WTC11 (cell line): ENCODE measurements around the gene SPOCK1. TPM values are rescaled to one million over a fixed set of nuclear protein-coding genes. Genes with fewer than 3 reads are reported as not detected.

Experiments
- ATAC-seq: fragments of 200-7000 bp; cut with Tn5 transposase; 2 replicates; pipeline ENCODE4 v1.10.0; 2021; ENCODE audit warnings: mild to moderate bottlenecking, moderate library complexity
- CTCF ChIA-PET: fragments of 300-600 bp; sonication (Branson Sonifier 250); formaldehyde crosslinking; loops from one replicate; lab custom pipeline; 2021; ENCODE audit warnings: antibody characterized with exemption; lab: Charles Lee
- POLR2A ChIA-PET: fragments of 350-600 bp; sonication (Branson Sonifier 250); formaldehyde crosslinking; loops from one replicate; lab custom pipeline; 2021; ENCODE audit warnings: antibody characterized with exemption; lab: Charles Lee
- DNase-seq: peaks from one replicate; pipeline ENCODE4 v3.0.0; 2021; ENCODE audit warnings: low spot score
- H3K27ac Mint-ChIP-seq: 2 replicates; pipeline ENCODE4 v1.8.0; 2021; ENCODE audit warnings: mixed read lengths
- H3K27me3 Mint-ChIP-seq: 2 replicates; pipeline ENCODE4 v1.8.0; 2021; ENCODE audit warnings: low read depth, mild to moderate bottlenecking, moderate library complexity, mixed read lengths
- H3K36me3 Mint-ChIP-seq: 2 replicates; pipeline ENCODE4 v1.8.0; 2021; ENCODE audit warnings: mixed read lengths
- H3K4me1 Mint-ChIP-seq: 2 replicates; pipeline ENCODE4 v1.8.0; 2022; ENCODE audit warnings: mixed read lengths
- H3K4me3 Mint-ChIP-seq: 2 replicates; pipeline ENCODE4 v1.8.0; 2021; ENCODE audit warnings: mild to moderate bottlenecking, moderate library complexity, mixed read lengths
- H3K9me3 Mint-ChIP-seq: 2 replicates; pipeline ENCODE4 v1.8.0; 2021; ENCODE audit warnings: mixed read lengths
- CREB1 ChIP-seq: sonication (generic); formaldehyde crosslinking; IDR thresholded peaks from 2 replicates; pipeline ENCODE4 v1.8.0; 2023; ENCODE audit warnings: mild to moderate bottlenecking, missing genetic modification reagents
- CREM ChIP-seq: sonication (generic); formaldehyde crosslinking; IDR thresholded peaks from 2 replicates; pipeline ENCODE4 v1.8.1; 2022; ENCODE audit warnings: mild to moderate bottlenecking, missing genetic modification reagents, moderate library complexity
- E2F1 ChIP-seq: sonication (generic); formaldehyde crosslinking; IDR thresholded peaks from 2 replicates; pipeline ENCODE4 v1.8.0; 2022; ENCODE audit warnings: mild to moderate bottlenecking, missing genetic modification reagents
- FOXJ3 ChIP-seq: sonication (generic); formaldehyde crosslinking; IDR thresholded peaks from 2 replicates; pipeline ENCODE4 v1.9.0; 2021; ENCODE audit warnings: missing genetic modification reagents, mild to moderate bottlenecking, borderline replicate concordance
- JAZF1 ChIP-seq: fragments of 250-450 bp; sonication (Bioruptor Pico); IDR thresholded peaks from 2 replicates; pipeline ENCODE4 v1.9.0; 2021; ENCODE audit warnings: moderate library complexity, mild to moderate bottlenecking, inconsistent platforms
- MXD4 ChIP-seq: fragments of 250-450 bp; sonication (Bioruptor Pico); IDR thresholded peaks from 2 replicates; pipeline ENCODE4 v1.8.0; 2021; ENCODE audit warnings: mild to moderate bottlenecking, moderate library complexity, borderline replicate concordance
- MYBL2 ChIP-seq: sonication (generic); formaldehyde crosslinking; IDR thresholded peaks from 2 replicates; pipeline ENCODE4 v1.8.1; 2023; ENCODE audit warnings: mild to moderate bottlenecking, moderate library complexity, missing genetic modification reagents
- NFE2L1 ChIP-seq: sonication (generic); formaldehyde crosslinking; IDR thresholded peaks from 2 replicates; pipeline ENCODE4 v1.8.1; 2023; ENCODE audit warnings: missing genetic modification reagents
- PRRX2 ChIP-seq: fragments of 250-450 bp; sonication (Bioruptor Pico); IDR thresholded peaks from 2 replicates; pipeline ENCODE4 v1.8.0; 2021; ENCODE audit warnings: mild to moderate bottlenecking
- RELA ChIP-seq: sonication (generic); formaldehyde crosslinking; IDR thresholded peaks from 2 replicates; pipeline ENCODE4 v1.8.1; 2022; ENCODE audit warnings: missing genetic modification reagents, mild to moderate bottlenecking, borderline replicate concordance
- USF1 ChIP-seq: sonication (generic); formaldehyde crosslinking; IDR thresholded peaks from 2 replicates; pipeline ENCODE4 v1.8.0; 2022; ENCODE audit warnings: mild to moderate bottlenecking, missing genetic modification reagents
- ZBTB21 ChIP-seq: sonication (generic); formaldehyde crosslinking; IDR thresholded peaks from 2 replicates; pipeline ENCODE4 v1.8.1; 2023; ENCODE audit warnings: mild to moderate bottlenecking, missing genetic modification reagents, borderline replicate concordance
- ZBTB43 ChIP-seq: sonication (generic); formaldehyde crosslinking; IDR thresholded peaks from 2 replicates; pipeline ENCODE4 v1.8.1; 2023; ENCODE audit warnings: mild to moderate bottlenecking, missing genetic modification reagents
- ZNF121 ChIP-seq: sonication (generic); formaldehyde crosslinking; IDR thresholded peaks from 2 replicates; pipeline ENCODE4 v1.8.0; 2023; ENCODE audit warnings: missing genetic modification reagents
- ZNF263 ChIP-seq: sonication (generic); formaldehyde crosslinking; IDR thresholded peaks from 2 replicates; pipeline ENCODE4 v1.8.1; 2022; ENCODE audit warnings: low read depth, mild to moderate bottlenecking, moderate library complexity, missing genetic modification reagents
- ZNF425 ChIP-seq: fragments of 250-450 bp; sonication (Bioruptor Pico); conservative IDR thresholded peaks from 2 replicates; pipeline ENCODE4 v1.9.0; 2021; ENCODE audit warnings: mild to moderate bottlenecking
- ZNF671 ChIP-seq: fragments of 250-450 bp; sonication (Bioruptor Pico); IDR thresholded peaks from 2 replicates; pipeline ENCODE4 v1.8.0; 2021; ENCODE audit warnings: mild to moderate bottlenecking
- total RNA-seq: library from RNA; stranded (reverse); gene quantifications from 3 replicates; pipeline ENCODE4 v1.2.3, GENCODE V29; 2021
- TF ChIP-seq, protein P1 (sequence below): fragments of 250-450 bp; sonication (Bioruptor Pico); IDR thresholded peaks from 2 replicates; pipeline ENCODE4 v1.9.0; 2021; ENCODE audit warnings: mild to moderate bottlenecking
- TF ChIP-seq, protein P2 (sequence below): fragments of 250-450 bp; sonication (Bioruptor Pico); IDR thresholded peaks from 2 replicates; pipeline ENCODE4 v1.8.0; 2021; ENCODE audit warnings: mild to moderate bottlenecking
- TF ChIP-seq, protein P3 (sequence below): fragments of 250-450 bp; sonication (Bioruptor Pico); IDR thresholded peaks from 2 replicates; pipeline ENCODE4 v1.9.0; 2021; ENCODE audit warnings: mild to moderate bottlenecking

Gene SPOCK1
- total RNA-seq, 1 experiment from 2014 or later = 15.2 TPM

DNA sequence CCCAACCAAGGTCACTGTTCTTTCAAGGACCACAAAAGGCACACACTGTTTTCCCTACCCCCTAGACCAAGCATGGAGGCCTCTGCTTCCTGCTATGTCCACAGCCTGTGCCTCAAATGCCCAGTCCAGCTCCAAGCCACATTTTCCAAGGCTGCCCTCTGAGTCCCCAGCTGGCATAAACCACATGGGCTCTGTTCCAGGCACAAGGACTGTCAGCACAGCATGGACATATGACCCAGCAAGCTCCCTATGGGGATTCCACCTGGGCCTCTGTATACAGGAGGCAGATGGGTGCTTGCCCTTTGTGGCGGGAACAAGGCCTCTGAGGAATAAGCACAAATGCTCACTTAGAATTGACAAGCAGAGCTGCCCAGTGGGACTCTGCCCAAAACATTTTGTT lies 115.2 kb downstream of the SPOCK1 start:
- POLR2A ChIA-PET = no interaction called here
- Mint-ChIP-seq H3K4me3 (no peak overlapping the region), H3K36me3 (peaks cover 33% of the 10 kb centered on the region), H3K4me1 (peaks cover 10% of the 10 kb centered on the region; the same call in 1 of the 2 replicates), H3K27me3 (peaks cover 12% of the 10 kb centered on the region), H3K27ac (no peak overlapping the region), H3K9me3 (peaks cover 67% of the 10 kb centered on the region)
- ATAC-seq (no peak), DNase-seq (no peak)
- TF ChIP-seq CREM (CRISPR knock-in tag) (no peak), JAZF1 (CRISPR knock-in tag) (no peak), USF1 (CRISPR knock-in tag) (no peak), PRRX2 (CRISPR knock-in tag) (no peak), ZNF425 (no peak), ZNF671 (no peak), ZNF263 (no peak), ZBTB21 (CRISPR knock-in tag) (no peak), FOXJ3 (CRISPR knock-in tag) (no peak), ZBTB43 (CRISPR knock-in tag) (no peak)
- TF ChIP-seq, protein P1, sequence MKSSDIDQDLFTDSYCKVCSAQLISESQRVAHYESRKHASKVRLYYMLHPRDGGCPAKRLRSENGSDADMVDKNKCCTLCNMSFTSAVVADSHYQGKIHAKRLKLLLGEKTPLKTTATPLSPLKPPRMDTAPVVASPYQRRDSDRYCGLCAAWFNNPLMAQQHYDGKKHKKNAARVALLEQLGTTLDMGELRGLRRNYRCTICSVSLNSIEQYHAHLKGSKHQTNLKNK (CRISPR knock-in tag) = no peak
- TF ChIP-seq, protein P2, sequence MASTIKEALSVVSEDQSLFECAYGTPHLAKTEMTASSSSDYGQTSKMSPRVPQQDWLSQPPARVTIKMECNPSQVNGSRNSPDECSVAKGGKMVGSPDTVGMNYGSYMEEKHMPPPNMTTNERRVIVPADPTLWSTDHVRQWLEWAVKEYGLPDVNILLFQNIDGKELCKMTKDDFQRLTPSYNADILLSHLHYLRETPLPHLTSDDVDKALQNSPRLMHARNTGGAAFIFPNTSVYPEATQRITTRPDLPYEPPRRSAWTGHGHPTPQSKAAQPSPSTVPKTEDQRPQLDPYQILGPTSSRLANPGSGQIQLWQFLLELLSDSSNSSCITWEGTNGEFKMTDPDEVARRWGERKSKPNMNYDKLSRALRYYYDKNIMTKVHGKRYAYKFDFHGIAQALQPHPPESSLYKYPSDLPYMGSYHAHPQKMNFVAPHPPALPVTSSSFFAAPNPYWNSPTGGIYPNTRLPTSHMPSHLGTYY = no peak
- TF ChIP-seq, protein P3, sequence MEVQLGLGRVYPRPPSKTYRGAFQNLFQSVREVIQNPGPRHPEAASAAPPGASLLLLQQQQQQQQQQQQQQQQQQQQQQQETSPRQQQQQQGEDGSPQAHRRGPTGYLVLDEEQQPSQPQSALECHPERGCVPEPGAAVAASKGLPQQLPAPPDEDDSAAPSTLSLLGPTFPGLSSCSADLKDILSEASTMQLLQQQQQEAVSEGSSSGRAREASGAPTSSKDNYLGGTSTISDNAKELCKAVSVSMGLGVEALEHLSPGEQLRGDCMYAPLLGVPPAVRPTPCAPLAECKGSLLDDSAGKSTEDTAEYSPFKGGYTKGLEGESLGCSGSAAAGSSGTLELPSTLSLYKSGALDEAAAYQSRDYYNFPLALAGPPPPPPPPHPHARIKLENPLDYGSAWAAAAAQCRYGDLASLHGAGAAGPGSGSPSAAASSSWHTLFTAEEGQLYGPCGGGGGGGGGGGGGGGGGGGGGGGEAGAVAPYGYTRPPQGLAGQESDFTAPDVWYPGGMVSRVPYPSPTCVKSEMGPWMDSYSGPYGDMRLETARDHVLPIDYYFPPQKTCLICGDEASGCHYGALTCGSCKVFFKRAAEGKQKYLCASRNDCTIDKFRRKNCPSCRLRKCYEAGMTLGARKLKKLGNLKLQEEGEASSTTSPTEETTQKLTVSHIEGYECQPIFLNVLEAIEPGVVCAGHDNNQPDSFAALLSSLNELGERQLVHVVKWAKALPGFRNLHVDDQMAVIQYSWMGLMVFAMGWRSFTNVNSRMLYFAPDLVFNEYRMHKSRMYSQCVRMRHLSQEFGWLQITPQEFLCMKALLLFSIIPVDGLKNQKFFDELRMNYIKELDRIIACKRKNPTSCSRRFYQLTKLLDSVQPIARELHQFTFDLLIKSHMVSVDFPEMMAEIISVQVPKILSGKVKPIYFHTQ (CRISPR knock-in tag) = no peak
- CTCF ChIA-PET = interaction anchor here (1.0 kb wide), 1 partner anchor 39 kb away, joined by 3 read pairs; no protein-coding TSS in a partner anchor

DNA sequence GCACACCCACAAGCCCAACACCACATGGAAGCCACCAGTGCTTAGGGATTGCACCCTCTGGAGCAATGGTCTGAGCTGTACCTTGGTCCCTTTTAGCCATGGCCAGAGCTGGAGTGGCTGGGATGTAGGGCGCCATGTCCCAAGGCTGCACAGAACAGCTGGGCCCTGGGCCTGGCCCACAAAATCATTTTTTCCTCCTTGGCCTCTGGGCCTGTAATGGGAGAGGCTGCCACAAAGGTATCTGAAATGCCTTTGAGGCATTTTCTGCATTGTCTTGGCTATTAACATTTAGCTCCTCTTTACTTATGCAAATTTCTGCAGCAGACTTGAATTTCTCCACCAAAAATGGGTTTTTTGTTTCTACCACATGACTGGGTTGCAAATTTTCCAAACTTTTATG lies 117.6 kb downstream of the SPOCK1 start:
- ChIA-PET POLR2A (no interaction called here), CTCF (no interaction called here)
- peaks cover 12% of the 10 kb centered on the region for H3K27me3 Mint-ChIP-seq
- peaks cover 10% of the 10 kb centered on the region; the same call in 1 of the 2 replicates for H3K4me1 Mint-ChIP-seq
- DNase-seq (no peak), ATAC-seq (no peak)
- no peak overlapping the region for H3K27ac Mint-ChIP-seq
- peaks cover 67% of the 10 kb centered on the region for H3K9me3 Mint-ChIP-seq
- peaks cover 33% of the 10 kb centered on the region for H3K36me3 Mint-ChIP-seq
- H3K4me3 Mint-ChIP-seq = no peak overlapping the region
- TF ChIP-seq ZNF425 = no peak
- TF ChIP-seq RELA (CRISPR knock-in tag) = no peak
- TF ChIP-seq MYBL2 = no peak
- no peak for TF ChIP-seq E2F1 (CRISPR knock-in tag)
- TF ChIP-seq CREB1 (CRISPR knock-in tag) = no peak
- no peak for TF ChIP-seq MXD4 (CRISPR knock-in tag)
- TF ChIP-seq NFE2L1 = no peak
- no peak for TF ChIP-seq ZNF121 (CRISPR knock-in tag)
- TF ChIP-seq, protein P3 (CRISPR knock-in tag) = no peak
